K562 (cell line): Measurements from ENCODE around the gene COL11A2. TPM values are rescaled to one million over a fixed set of nuclear protein-coding genes. Genes with fewer than 3 reads are reported as not detected.

Experiments used
- BRD9 ChIP-seq: fragments of 450-650 bp; IDR thresholded peaks from 2 replicates; pipeline ENCODE4 v1.6.1; 2018; ENCODE audit warnings: low read depth; ENCODE audit not compliant: partially characterized antibody
- COPS2 ChIP-seq: fragments of 450-650 bp; conservative IDR thresholded peaks from 2 replicates; pipeline ENCODE4 v1.6.1; 2016; ENCODE audit warnings: mild to moderate bottlenecking, moderate library complexity
- ELF4 ChIP-seq: fragments of 450-650 bp; formaldehyde crosslinking; IDR thresholded peaks from 2 replicates; pipeline ENCODE4 v1.4.0; 2022; ENCODE audit warnings: missing genetic modification characterization
- ESRRB ChIP-seq: fragments of 250-450 bp; sonication (Bioruptor Pico); IDR thresholded peaks from 2 replicates; pipeline ENCODE4 v1.5.0; 2020; ENCODE audit warnings: mild to moderate bottlenecking, moderate library complexity, borderline replicate concordance
- HDAC8 ChIP-seq: fragments of 450-650 bp; IDR thresholded peaks from 2 replicates; pipeline ENCODE4 v1.6.1; 2016; ENCODE audit warnings: mild to moderate bottlenecking, missing genetic modification characterization, moderate library complexity, missing compliant biosample characterization
- LCOR ChIP-seq: sonication (generic); formaldehyde crosslinking; IDR thresholded peaks from 2 replicates; pipeline ENCODE4 v1.8.0; 2022; ENCODE audit warnings: mild to moderate bottlenecking, missing genetic modification reagents
- PURB ChIP-seq: sonication (generic); formaldehyde crosslinking; IDR thresholded peaks from 2 replicates; pipeline ENCODE4 v1.9.0; 2021; ENCODE audit warnings: low read depth, mild to moderate bottlenecking, missing genetic modification reagents
- SMAD3 ChIP-seq: fragments of 450-650 bp; formaldehyde crosslinking; conservative IDR thresholded peaks from 2 replicates; pipeline ENCODE4 v1.4.0; 2020; ENCODE audit warnings: mild to moderate bottlenecking
- SMARCA4 ChIP-seq: fragments of 450-650 bp; IDR thresholded peaks from 2 replicates; pipeline ENCODE4 v1.6.1; 2016
- SNRNP70 ChIP-seq: fragments of 200-400 bp; formaldehyde crosslinking; optimal IDR thresholded peaks from 2 replicates; pipeline ENCODE3; 2017; ENCODE audit warnings: low read depth, low read length
- ZNF76 ChIP-seq: fragments of 250-450 bp; sonication (Bioruptor Pico); IDR thresholded peaks from 2 replicates; pipeline ENCODE4 v1.4.0; 2020; ENCODE audit warnings: mild to moderate bottlenecking, moderate library complexity, borderline replicate concordance
- polyA plus RNA-seq, 8 experiments: library from polyadenylated mRNA; depleted of rRNA in 4 of 8; stranded (reverse) in 5 of 8; unstranded in 3 of 8; fragments of >200 nt; fragmentation: Nextera tagmentation in 2 of 8; fragmentation: Illumina TruSeq in 1 of 8; extraction: Ambion mirVana in 2 of 8; extraction: Trizol in 1 of 8; gene quantifications; 2 replicates each; pipeline versions ENCODE4 v1.2.1 to v1.2.3, GENCODE V29; 2011 to 2014; ENCODE audit warnings: inconsistent platforms in 1 of 8, missing spikeins in 1 of 8
- total RNA-seq, 7 experiments: library from RNA; depleted of rRNA in 6 of 7; stranded (reverse); fragments of >200 nt in 6 of 7; fragmentation: Illumina TruSeq in 2 of 7; extraction: Trizol in 2 of 7; gene quantifications; 2 replicates each; pipeline versions ENCODE4 v1.2.1 to v1.2.3, GENCODE V29; 2011 to 2021; ENCODE audit warnings: low replicate concordance in 1 of 7
- TF ChIP-seq, protein P1 (sequence below): fragments of 450-650 bp; IDR thresholded peaks from 2 replicates; pipeline ENCODE4 v1.6.1; 2017; ENCODE audit warnings: antibody characterized with exemption, mild to moderate bottlenecking
- TF ChIP-seq, protein P2 (sequence below): fragments of 150-350 bp; IDR thresholded peaks from 2 replicates; pipeline ENCODE4 v1.6.1; 2014; ENCODE audit warnings: low read depth, mild to moderate bottlenecking, low read length, borderline replicate concordance
- TF ChIP-seq, protein P3 (sequence below): sonication (generic); formaldehyde crosslinking; IDR thresholded peaks from 2 replicates; pipeline ENCODE4 v1.9.0; 2022; ENCODE audit warnings: mild to moderate bottlenecking, missing genetic modification reagents
- TF ChIP-seq, protein P4 (sequence below): IDR thresholded peaks from 2 replicates; pipeline ENCODE4 v1.6.1; 2014; ENCODE audit warnings: antibody characterized with exemption
- TF ChIP-seq, protein P5 (sequence below): fragments of 450-650 bp; formaldehyde crosslinking; IDR thresholded peaks from 2 replicates; pipeline ENCODE4 v1.4.0; 2022; ENCODE audit warnings: missing genetic modification characterization

Gene COL11A2
- total and polyA plus RNA-seq, 9 of the 15 experiments (the other 6 are each of a cell fraction or from before 2014, with no cell fraction given): 0.04 to 0.35 (median 0.09) TPM; not detected in 1

DNA sequence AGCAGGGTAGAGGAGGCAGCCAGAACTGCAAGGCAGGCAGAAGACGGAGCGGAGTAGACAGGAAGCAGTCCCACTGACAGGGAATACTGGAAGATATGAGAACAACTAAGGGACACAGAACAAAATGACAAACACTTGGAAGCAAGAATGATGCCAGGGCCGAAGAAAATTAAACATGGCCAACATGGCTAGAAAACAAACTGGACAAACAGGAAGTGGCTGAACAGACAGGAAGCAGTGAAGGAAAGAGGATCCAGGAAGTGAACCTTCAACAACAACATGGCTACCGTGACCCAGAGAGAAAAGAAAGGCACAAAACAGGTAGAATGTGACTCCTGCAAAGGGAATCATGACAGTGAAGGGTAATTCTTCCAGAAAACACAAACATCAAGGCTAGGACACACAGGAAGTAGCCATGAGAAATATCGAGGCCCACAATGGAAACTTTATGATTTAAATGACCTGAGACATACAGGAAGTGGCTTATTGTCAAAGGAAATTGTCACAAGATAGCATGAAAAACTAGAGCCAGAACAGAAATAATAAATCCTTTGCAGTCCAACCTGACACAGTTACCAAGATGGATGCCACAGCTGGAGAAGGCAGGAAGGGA, 9.1 kb downstream of the COL11A2 start (continued):
- TF ChIP-seq, protein P1, sequence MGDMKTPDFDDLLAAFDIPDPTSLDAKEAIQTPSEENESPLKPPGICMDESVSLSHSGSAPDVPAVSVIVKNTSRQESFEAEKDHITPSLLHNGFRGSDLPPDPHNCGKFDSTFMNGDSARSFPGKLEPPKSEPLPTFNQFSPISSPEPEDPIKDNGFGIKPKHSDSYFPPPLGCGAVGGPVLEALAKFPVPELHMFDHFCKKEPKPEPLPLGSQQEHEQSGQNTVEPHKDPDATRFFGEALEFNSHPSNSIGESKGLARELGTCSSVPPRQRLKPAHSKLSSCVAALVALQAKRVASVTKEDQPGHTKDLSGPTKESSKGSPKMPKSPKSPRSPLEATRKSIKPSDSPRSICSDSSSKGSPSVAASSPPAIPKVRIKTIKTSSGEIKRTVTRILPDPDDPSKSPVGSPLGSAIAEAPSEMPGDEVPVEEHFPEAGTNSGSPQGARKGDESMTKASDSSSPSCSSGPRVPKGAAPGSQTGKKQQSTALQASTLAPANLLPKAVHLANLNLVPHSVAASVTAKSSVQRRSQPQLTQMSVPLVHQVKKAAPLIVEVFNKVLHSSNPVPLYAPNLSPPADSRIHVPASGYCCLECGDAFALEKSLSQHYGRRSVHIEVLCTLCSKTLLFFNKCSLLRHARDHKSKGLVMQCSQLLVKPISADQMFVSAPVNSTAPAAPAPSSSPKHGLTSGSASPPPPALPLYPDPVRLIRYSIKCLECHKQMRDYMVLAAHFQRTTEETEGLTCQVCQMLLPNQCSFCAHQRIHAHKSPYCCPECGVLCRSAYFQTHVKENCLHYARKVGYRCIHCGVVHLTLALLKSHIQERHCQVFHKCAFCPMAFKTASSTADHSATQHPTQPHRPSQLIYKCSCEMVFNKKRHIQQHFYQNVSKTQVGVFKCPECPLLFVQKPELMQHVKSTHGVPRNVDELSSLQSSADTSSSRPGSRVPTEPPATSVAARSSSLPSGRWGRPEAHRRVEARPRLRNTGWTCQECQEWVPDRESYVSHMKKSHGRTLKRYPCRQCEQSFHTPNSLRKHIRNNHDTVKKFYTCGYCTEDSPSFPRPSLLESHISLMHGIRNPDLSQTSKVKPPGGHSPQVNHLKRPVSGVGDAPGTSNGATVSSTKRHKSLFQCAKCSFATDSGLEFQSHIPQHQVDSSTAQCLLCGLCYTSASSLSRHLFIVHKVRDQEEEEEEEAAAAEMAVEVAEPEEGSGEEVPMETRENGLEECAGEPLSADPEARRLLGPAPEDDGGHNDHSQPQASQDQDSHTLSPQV: no peak
- TF ChIP-seq ZNF76 (CRISPR knock-in tag) (no peak), SMARCA4 (no peak), SMAD3 (CRISPR knock-in tag) (no peak), BRD9 (peak; percentile 41), PURB (CRISPR knock-in tag) (no peak), ESRRB (no peak), HDAC8 (tag) (0 out of 2 replicates have a peak, but pooled peaks have one; percentile 54), ELF4 (CRISPR knock-in tag) (0 out of 2 replicates have a peak, but pooled peaks have one; percentile 28), SNRNP70 (no peak), LCOR (CRISPR knock-in tag) (no peak), COPS2 (no peak)
- TF ChIP-seq, protein P2, sequence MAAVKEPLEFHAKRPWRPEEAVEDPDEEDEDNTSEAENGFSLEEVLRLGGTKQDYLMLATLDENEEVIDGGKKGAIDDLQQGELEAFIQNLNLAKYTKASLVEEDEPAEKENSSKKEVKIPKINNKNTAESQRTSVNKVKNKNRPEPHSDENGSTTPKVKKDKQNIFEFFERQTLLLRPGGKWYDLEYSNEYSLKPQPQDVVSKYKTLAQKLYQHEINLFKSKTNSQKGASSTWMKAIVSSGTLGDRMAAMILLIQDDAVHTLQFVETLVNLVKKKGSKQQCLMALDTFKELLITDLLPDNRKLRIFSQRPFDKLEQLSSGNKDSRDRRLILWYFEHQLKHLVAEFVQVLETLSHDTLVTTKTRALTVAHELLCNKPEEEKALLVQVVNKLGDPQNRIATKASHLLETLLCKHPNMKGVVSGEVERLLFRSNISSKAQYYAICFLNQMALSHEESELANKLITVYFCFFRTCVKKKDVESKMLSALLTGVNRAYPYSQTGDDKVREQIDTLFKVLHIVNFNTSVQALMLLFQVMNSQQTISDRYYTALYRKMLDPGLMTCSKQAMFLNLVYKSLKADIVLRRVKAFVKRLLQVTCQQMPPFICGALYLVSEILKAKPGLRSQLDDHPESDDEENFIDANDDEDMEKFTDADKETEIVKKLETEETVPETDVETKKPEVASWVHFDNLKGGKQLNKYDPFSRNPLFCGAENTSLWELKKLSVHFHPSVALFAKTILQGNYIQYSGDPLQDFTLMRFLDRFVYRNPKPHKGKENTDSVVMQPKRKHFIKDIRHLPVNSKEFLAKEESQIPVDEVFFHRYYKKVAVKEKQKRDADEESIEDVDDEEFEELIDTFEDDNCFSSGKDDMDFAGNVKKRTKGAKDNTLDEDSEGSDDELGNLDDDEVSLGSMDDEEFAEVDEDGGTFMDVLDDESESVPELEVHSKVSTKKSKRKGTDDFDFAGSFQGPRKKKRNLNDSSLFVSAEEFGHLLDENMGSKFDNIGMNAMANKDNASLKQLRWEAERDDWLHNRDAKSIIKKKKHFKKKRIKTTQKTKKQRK: no peak
- TF ChIP-seq, protein P3, sequence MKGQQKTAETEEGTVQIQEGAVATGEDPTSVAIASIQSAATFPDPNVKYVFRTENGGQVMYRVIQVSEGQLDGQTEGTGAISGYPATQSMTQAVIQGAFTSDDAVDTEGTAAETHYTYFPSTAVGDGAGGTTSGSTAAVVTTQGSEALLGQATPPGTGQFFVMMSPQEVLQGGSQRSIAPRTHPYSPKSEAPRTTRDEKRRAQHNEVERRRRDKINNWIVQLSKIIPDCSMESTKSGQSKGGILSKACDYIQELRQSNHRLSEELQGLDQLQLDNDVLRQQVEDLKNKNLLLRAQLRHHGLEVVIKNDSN (CRISPR knock-in tag): no peak
- TF ChIP-seq, protein P4, sequence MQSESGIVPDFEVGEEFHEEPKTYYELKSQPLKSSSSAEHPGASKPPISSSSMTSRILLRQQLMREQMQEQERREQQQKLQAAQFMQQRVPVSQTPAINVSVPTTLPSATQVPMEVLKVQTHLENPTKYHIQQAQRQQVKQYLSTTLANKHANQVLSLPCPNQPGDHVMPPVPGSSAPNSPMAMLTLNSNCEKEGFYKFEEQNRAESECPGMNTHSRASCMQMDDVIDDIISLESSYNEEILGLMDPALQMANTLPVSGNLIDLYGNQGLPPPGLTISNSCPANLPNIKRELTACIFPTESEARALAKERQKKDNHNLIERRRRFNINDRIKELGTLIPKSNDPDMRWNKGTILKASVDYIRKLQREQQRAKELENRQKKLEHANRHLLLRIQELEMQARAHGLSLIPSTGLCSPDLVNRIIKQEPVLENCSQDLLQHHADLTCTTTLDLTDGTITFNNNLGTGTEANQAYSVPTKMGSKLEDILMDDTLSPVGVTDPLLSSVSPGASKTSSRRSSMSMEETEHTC: no peak
- TF ChIP-seq, protein P5, sequence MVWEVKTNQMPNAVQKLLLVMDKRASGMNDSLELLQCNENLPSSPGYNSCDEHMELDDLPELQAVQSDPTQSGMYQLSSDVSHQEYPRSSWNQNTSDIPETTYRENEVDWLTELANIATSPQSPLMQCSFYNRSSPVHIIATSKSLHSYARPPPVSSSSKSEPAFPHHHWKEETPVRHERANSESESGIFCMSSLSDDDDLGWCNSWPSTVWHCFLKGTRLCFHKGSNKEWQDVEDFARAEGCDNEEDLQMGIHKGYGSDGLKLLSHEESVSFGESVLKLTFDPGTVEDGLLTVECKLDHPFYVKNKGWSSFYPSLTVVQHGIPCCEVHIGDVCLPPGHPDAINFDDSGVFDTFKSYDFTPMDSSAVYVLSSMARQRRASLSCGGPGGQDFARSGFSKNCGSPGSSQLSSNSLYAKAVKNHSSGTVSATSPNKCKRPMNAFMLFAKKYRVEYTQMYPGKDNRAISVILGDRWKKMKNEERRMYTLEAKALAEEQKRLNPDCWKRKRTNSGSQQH (CRISPR knock-in tag): 0 out of 2 replicates have a peak, but pooled peaks have one; percentile 9
